ENCODE results near the gene ARSB. TPM values are rescaled to one million over a fixed set of nuclear protein-coding genes. Genes with fewer than 3 reads are reported as not detected.

ARSB gene
- total RNA-seq, 1 donor from 2014 or later = 23.5 TPM

DNA sequence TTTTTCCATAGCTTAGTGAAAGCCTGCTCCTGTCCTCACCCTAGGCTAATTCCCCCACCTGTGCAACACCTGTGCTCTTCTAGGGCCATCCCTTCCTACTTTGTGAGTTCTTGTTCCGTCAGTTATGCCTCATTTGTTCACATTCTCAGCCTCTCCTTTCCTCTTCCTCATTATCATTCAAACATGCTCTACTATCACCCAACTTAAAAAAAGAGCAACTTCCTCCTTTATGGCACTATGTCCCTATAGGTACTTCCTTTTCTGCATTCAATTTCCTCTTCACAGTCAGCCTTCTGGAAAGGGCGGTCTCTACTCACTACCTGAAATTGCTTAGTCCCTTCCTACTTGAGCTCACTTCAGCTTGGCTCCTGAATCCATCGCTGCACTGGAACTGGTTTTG, 224.7 kb downstream of the ARSB start:
- H3K4me3 Mint-ChIP-seq (ENCODE audit: unreplicated experiment) = no peak overlapping the region
- H3K9me3 Mint-ChIP-seq (ENCODE audit: unreplicated experiment) = no peaks in the 10 kb centered on the region
- H3K4me1 Mint-ChIP-seq (ENCODE audit: low read depth, unreplicated experiment) = peaks cover 3% of the 10 kb centered on the region
- no peak overlapping the region for H3K27ac Mint-ChIP-seq (ENCODE audit: unreplicated experiment)
- TF ChIP-seq, protein P1, sequence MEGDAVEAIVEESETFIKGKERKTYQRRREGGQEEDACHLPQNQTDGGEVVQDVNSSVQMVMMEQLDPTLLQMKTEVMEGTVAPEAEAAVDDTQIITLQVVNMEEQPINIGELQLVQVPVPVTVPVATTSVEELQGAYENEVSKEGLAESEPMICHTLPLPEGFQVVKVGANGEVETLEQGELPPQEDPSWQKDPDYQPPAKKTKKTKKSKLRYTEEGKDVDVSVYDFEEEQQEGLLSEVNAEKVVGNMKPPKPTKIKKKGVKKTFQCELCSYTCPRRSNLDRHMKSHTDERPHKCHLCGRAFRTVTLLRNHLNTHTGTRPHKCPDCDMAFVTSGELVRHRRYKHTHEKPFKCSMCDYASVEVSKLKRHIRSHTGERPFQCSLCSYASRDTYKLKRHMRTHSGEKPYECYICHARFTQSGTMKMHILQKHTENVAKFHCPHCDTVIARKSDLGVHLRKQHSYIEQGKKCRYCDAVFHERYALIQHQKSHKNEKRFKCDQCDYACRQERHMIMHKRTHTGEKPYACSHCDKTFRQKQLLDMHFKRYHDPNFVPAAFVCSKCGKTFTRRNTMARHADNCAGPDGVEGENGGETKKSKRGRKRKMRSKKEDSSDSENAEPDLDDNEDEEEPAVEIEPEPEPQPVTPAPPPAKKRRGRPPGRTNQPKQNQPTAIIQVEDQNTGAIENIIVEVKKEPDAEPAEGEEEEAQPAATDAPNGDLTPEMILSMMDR (IDR thresholded peaks at IDR 0.05; ENCODE audit: partially characterized antibody, unreplicated experiment) = no peak
- H3K36me3 Mint-ChIP-seq (ENCODE audit: unreplicated experiment) = no peaks in the 10 kb centered on the region
- peaks cover 4% of the 10 kb centered on the region for H3K27me3 Mint-ChIP-seq (ENCODE audit: unreplicated experiment)
- DNase-seq = no peak

DNA sequence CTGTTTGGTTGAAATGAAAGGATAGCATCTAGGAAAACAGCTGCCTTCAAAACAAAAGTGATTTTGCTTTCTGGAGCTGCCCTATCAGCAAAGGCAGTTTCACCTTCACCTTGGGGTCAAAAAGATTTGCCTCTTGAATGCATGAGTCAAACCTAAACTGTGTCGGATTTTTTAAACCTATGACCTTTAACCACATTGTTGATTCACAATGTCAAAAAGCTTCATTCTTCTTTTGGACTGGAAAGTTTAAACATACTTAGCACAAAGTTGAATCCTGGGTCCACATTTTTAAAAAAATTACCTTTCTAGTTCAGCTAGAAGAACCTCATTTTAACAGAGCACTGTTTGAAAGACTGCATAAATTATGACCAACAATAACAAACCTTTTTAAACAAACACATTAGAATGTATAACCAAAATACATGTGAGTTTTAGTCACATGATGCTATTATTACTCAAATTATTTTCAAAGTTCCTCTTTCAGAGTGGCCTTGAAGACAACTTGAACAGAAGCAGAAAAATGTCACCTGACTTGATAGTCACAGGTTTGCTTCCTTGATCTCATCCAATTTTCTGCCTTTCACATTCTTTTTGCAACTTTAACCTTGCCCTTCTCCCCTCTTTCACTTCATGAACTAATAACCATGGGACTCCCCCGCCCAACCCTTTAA, 226.8 kb downstream of the ARSB start:
- H3K36me3 Mint-ChIP-seq (ENCODE audit: unreplicated experiment) = no peaks in the 10 kb centered on the region
- H3K27me3 Mint-ChIP-seq (ENCODE audit: unreplicated experiment) = peaks cover 4% of the 10 kb centered on the region
- no peak overlapping the region for H3K27ac Mint-ChIP-seq (ENCODE audit: unreplicated experiment)
- H3K9me3 Mint-ChIP-seq (ENCODE audit: unreplicated experiment) = no peaks in the 10 kb centered on the region
- TF ChIP-seq, protein P1 (IDR thresholded peaks at IDR 0.05; ENCODE audit: partially characterized antibody, unreplicated experiment) = no peak
- H3K4me1 Mint-ChIP-seq (ENCODE audit: low read depth, unreplicated experiment) = peaks cover 3% of the 10 kb centered on the region
- no peak for DNase-seq
- H3K4me3 Mint-ChIP-seq (ENCODE audit: unreplicated experiment) = no peak overlapping the region

DNA sequence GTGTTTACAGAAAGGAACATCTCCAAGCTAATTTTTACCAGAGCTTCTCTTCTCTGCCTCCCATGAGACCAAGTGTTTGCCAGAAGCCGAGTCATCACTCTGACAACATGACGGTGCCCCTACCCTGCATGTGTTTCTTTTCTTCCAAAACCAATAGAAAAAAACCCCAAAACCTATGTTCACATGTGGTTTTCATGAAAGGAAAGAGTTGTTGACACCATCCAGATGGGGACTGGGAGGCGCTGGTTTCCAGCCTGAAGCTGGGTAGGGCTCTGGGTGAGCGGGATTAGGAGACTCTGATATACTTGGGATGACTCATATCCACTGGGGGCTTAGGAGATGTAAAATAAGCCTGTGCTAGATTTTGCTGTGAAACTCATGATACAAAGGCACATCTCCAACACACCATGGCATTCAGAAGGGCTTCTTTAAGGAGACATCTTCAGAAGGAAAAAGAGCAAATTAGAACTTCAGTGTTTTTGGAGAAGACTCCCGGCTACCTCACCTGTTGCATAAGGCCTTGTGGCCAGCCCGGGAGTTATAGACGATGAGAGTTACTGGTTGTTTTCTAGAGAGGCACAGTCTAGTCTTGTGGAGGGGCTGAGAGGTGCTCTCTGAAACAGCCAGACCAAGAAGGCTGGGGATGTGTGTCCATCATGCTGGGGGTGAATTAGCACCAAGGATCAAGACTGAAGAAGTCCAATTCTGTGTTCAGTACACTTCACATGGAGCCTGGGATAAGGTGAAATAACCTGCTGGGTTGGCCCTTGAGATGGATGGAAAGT, 227.6 kb downstream of the ARSB start:
- DNase-seq = no peak
- TF ChIP-seq, protein P1 (IDR thresholded peaks at IDR 0.05; ENCODE audit: partially characterized antibody, unreplicated experiment) = no peak

DNA sequence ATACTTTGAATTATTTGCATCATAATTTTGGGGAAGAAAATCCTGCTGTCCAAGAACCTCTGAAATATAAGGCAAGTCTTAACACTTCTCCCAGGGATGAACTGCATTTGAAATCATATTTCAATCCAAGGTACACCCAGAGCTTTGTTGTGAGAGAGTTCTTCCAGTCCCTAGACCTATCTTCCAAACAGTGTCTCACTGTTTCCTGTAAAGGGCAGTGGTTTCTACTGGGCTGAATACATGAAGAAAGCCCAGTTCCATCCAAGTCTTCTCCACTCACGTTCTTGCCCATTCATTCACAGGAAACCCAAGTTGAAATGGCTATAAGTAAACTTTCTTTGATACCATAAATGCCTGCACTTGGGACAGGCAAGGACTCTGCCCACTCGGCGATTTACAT, 228.3 kb downstream of the ARSB start:
- Mint-ChIP-seq H3K4me1 (ENCODE audit: low read depth, unreplicated experiment) (peaks cover 3% of the 10 kb centered on the region), H3K27me3 (ENCODE audit: unreplicated experiment) (peaks cover 5% of the 10 kb centered on the region), H3K36me3 (ENCODE audit: unreplicated experiment) (no peaks in the 10 kb centered on the region), H3K4me3 (ENCODE audit: unreplicated experiment) (no peak overlapping the region), H3K27ac (ENCODE audit: unreplicated experiment) (no peak overlapping the region), H3K9me3 (ENCODE audit: unreplicated experiment) (no peaks in the 10 kb centered on the region)
- no peak for DNase-seq
- TF ChIP-seq, protein P1 (IDR thresholded peaks at IDR 0.05; ENCODE audit: partially characterized antibody, unreplicated experiment) = no peak

More for the DNA sequence above, 227.6 kb downstream of the ARSB start:
- Mint-ChIP-seq H3K4me1 (ENCODE audit: low read depth, unreplicated experiment) (peaks cover 3% of the 10 kb centered on the region), H3K27me3 (ENCODE audit: unreplicated experiment) (peaks cover 5% of the 10 kb centered on the region), H3K9me3 (ENCODE audit: unreplicated experiment) (no peaks in the 10 kb centered on the region), H3K27ac (ENCODE audit: unreplicated experiment) (no peak overlapping the region), H3K36me3 (ENCODE audit: unreplicated experiment) (no peaks in the 10 kb centered on the region), H3K4me3 (ENCODE audit: unreplicated experiment) (no peak overlapping the region)
